H1 (cell line): Measurements from ENCODE around the gene SLC7A5. TPM values are rescaled to one million over a fixed set of nuclear protein-coding genes. Genes with fewer than 3 reads are reported as not detected.

Experiments
- JUN ChIP-seq: IDR thresholded peaks from 2 replicates; pipeline ENCODE4 v1.6.1; 2011; ENCODE audit warnings: low read depth, mild to moderate bottlenecking, improper control_type of control experiment, low read length
- SUZ12 ChIP-seq: fragments of 200-600 bp; sonication (generic); IDR thresholded peaks from 2 replicates; pipeline ENCODE4 v1.6.1; 2012; ENCODE audit warnings: mild to moderate bottlenecking, inconsistent platforms, low read length, moderate library complexity, mixed read lengths
- polyA plus RNA-seq, 7 experiments: library from polyadenylated mRNA; depleted of rRNA in 3 of 7; stranded (reverse) in 5 of 7; unstranded in 2 of 7; fragments of >200 nt in 5 of 7; fragments of 200-250 nt in 2 of 7; gene quantifications; 1 replicate in 5 of 7; 2 replicates in 1 of 7; 4 replicates in 1 of 7; pipeline versions ENCODE4 v1.2.1 to v1.2.3, GENCODE V29; 2011 to 2013; ENCODE audit warnings: missing spikeins in 2 of 7, mixed read lengths in 2 of 7
- total RNA-seq: library from RNA; stranded (reverse); fragmentation: NEBNext Ultra II Directional; extraction: Animal tissue kit (Norgen Biotek cat#: 25700); gene quantifications from 2 replicates; pipeline ENCODE4 v1.2.1, GENCODE V29; 2021
- TF ChIP-seq, protein P1 (sequence below): fragments of 300-600 bp; sonication (generic); IDR thresholded peaks from 2 replicates; pipeline ENCODE4 v1.7.1; 2012; ENCODE audit warnings: low read length, moderate library complexity, mild to moderate bottlenecking, inconsistent platforms; ENCODE audit not compliant: insufficient replicate concordance

Gene SLC7A5
- total and polyA plus RNA-seq, 2 of the 8 experiments (the other 6 are each of a cell fraction or from before 2014, with no cell fraction given): 68.2 to 341 TPM

GRCh38 chr16:87880117-87880696 lies 10.9 kb upstream of the SLC7A5 start (continued):
- TF ChIP-seq, protein P1, sequence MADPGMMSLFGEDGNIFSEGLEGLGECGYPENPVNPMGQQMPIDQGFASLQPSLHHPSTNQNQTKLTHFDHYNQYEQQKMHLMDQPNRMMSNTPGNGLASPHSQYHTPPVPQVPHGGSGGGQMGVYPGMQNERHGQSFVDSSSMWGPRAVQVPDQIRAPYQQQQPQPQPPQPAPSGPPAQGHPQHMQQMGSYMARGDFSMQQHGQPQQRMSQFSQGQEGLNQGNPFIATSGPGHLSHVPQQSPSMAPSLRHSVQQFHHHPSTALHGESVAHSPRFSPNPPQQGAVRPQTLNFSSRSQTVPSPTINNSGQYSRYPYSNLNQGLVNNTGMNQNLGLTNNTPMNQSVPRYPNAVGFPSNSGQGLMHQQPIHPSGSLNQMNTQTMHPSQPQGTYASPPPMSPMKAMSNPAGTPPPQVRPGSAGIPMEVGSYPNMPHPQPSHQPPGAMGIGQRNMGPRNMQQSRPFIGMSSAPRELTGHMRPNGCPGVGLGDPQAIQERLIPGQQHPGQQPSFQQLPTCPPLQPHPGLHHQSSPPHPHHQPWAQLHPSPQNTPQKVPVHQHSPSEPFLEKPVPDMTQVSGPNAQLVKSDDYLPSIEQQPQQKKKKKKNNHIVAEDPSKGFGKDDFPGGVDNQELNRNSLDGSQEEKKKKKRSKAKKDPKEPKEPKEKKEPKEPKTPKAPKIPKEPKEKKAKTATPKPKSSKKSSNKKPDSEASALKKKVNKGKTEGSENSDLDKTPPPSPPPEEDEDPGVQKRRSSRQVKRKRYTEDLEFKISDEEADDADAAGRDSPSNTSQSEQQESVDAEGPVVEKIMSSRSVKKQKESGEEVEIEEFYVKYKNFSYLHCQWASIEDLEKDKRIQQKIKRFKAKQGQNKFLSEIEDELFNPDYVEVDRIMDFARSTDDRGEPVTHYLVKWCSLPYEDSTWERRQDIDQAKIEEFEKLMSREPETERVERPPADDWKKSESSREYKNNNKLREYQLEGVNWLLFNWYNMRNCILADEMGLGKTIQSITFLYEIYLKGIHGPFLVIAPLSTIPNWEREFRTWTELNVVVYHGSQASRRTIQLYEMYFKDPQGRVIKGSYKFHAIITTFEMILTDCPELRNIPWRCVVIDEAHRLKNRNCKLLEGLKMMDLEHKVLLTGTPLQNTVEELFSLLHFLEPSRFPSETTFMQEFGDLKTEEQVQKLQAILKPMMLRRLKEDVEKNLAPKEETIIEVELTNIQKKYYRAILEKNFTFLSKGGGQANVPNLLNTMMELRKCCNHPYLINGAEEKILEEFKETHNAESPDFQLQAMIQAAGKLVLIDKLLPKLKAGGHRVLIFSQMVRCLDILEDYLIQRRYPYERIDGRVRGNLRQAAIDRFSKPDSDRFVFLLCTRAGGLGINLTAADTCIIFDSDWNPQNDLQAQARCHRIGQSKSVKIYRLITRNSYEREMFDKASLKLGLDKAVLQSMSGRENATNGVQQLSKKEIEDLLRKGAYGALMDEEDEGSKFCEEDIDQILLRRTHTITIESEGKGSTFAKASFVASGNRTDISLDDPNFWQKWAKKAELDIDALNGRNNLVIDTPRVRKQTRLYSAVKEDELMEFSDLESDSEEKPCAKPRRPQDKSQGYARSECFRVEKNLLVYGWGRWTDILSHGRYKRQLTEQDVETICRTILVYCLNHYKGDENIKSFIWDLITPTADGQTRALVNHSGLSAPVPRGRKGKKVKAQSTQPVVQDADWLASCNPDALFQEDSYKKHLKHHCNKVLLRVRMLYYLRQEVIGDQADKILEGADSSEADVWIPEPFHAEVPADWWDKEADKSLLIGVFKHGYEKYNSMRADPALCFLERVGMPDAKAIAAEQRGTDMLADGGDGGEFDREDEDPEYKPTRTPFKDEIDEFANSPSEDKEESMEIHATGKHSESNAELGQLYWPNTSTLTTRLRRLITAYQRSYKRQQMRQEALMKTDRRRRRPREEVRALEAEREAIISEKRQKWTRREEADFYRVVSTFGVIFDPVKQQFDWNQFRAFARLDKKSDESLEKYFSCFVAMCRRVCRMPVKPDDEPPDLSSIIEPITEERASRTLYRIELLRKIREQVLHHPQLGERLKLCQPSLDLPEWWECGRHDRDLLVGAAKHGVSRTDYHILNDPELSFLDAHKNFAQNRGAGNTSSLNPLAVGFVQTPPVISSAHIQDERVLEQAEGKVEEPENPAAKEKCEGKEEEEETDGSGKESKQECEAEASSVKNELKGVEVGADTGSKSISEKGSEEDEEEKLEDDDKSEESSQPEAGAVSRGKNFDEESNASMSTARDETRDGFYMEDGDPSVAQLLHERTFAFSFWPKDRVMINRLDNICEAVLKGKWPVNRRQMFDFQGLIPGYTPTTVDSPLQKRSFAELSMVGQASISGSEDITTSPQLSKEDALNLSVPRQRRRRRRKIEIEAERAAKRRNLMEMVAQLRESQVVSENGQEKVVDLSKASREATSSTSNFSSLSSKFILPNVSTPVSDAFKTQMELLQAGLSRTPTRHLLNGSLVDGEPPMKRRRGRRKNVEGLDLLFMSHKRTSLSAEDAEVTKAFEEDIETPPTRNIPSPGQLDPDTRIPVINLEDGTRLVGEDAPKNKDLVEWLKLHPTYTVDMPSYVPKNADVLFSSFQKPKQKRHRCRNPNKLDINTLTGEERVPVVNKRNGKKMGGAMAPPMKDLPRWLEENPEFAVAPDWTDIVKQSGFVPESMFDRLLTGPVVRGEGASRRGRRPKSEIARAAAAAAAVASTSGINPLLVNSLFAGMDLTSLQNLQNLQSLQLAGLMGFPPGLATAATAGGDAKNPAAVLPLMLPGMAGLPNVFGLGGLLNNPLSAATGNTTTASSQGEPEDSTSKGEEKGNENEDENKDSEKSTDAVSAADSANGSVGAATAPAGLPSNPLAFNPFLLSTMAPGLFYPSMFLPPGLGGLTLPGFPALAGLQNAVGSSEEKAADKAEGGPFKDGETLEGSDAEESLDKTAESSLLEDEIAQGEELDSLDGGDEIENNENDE: no peak
- TF ChIP-seq JUN (no peak), SUZ12 (no peak)
